HCT116 (cell line): ENCODE results near the gene KLHL40. TPM values are rescaled to one million over a fixed set of nuclear protein-coding genes. Genes with fewer than 3 reads are reported as not detected.

Experiments used
- ATAC-seq: fragments of 200-7000 bp; cut with Tn5 transposase; 2 replicates; pipeline ENCODE4 v1.9.1; 2020; ENCODE audit warnings: mild to moderate bottlenecking, moderate library complexity
- BruUV-seq: library from RNA; stranded (reverse); fragments of 400-500 nt; replicated peaks from 2 replicates; lab custom pipeline; 2021; lab: Mats Ljungman, UMichigan
- CTCF ChIA-PET: fragments of 300-600 bp; sonication (Branson Sonifier 250); formaldehyde crosslinking; loops from one replicate; lab custom pipeline; 2021; ENCODE audit warnings: antibody characterized with exemption; lab: Charles Lee
- POLR2A ChIA-PET: fragments of 300-600, 350-600 bp; sonication (Branson Sonifier 250); formaldehyde crosslinking; loops from one replicate; lab custom pipeline; 2021; ENCODE audit warnings: antibody characterized with exemption; lab: Charles Lee
- RAD21 ChIA-PET, 2 experiments: fragments of 300-600 bp; sonication (Branson Sonifier 250); formaldehyde crosslinking; loops; one replicate each; lab custom pipeline; 2023; ENCODE audit warnings: low total read pairs in 2 of 2; ENCODE audit not compliant: uncharacterized antibody in 2 of 2, unreplicated experiment in 2 of 2, low non-redundant PET in 1 of 2; lab: Charles Lee
- DNase-seq: peaks from one replicate; pipeline ENCODE4 v3.0.0-alpha.2; 2010; ENCODE audit warnings: low read depth, low spot score
- H2AFZ ChIP-seq: fragments of 200-600 bp; shearing (Covaris generic), sonication (generic); 2 replicates; pipeline ENCODE4 v1.6.1; 2017; ENCODE audit warnings: low read depth, mixed run types, mixed read lengths, antibody characterized with exemption, low read length; ENCODE audit not compliant: poor library complexity, severe bottlenecking
- H3K27ac ChIP-seq: 2 replicates; pipeline ENCODE4 v1.5.1; 2012; ENCODE audit warnings: low read depth, low read length
- H3K27me3 ChIP-seq: fragments of 200-600 bp; sonication (generic); 2 replicates; pipeline ENCODE4 v1.6.1; 2016; ENCODE audit warnings: mixed run types, low read length, mixed read lengths; ENCODE audit not compliant: insufficient read depth
- H3K36me3 ChIP-seq, 2 experiments: fragments of 200-500 bp in 1 of 2; fragments of 200-600 bp in 1 of 2; sonication (Bioruptor generic) in 1 of 2; sonication (generic) in 1 of 2; 2 replicates each; pipeline versions ENCODE4 v1.5.1 to v1.6.1; 2014 to 2016; ENCODE audit warnings: low read length in 2 of 2, inconsistent platforms in 1 of 2, mixed read lengths in 1 of 2, mixed run types in 1 of 2; ENCODE audit not compliant: insufficient read depth in 2 of 2, control insufficient read depth in 1 of 2
- H3K4me1 ChIP-seq, 2 experiments: fragments of 200-600 bp in 1 of 2; sonication (generic) in 1 of 2; 2 replicates each; pipeline versions ENCODE4 v1.5.1 to v1.6.1; 2012 to 2017; ENCODE audit warnings: low read length in 2 of 2, inconsistent platforms in 1 of 2, mild to moderate bottlenecking in 1 of 2, mixed read lengths in 1 of 2, mixed run types in 1 of 2, moderate library complexity in 1 of 2; ENCODE audit not compliant: insufficient read depth in 2 of 2, control insufficient read depth in 1 of 2
- H3K4me2 ChIP-seq: fragments of 200-600 bp; sonication (generic); 2 replicates; pipeline ENCODE4 v1.6.1; 2017; ENCODE audit warnings: mixed run types, low read length, mixed read lengths
- H3K4me3 ChIP-seq, 2 experiments: fragments of 200-600 bp in 1 of 2; sonication (generic) in 1 of 2; replicated peaks in 1 of 2; 2 replicates each; pipeline ENCODE4 v1.5.1; 2011 to 2016; ENCODE audit warnings: low read length in 2 of 2, control low read depth in 1 of 2, low read depth in 1 of 2, mild to moderate bottlenecking in 1 of 2, mixed read lengths in 1 of 2, mixed run types in 1 of 2
- H3K79me2 ChIP-seq: fragments of 200-600 bp; sonication (generic); 2 replicates; pipeline ENCODE4 v1.6.1; 2017; ENCODE audit warnings: mild to moderate bottlenecking, mixed run types, low read length, moderate library complexity, mixed read lengths; ENCODE audit not compliant: insufficient read depth
- H3K9ac ChIP-seq: fragments of 200-600 bp; sonication (generic); 2 replicates; pipeline ENCODE4 v1.6.1; 2016; ENCODE audit warnings: low read length, mixed read lengths
- H3K9me2 ChIP-seq: fragments of 200-600 bp; sonication (generic), shearing (Covaris generic); 2 replicates; pipeline ENCODE4 v1.6.1; 2017; ENCODE audit warnings: mixed run types, mild to moderate bottlenecking, moderate library complexity; ENCODE audit not compliant: insufficient read depth
- H3K9me3 ChIP-seq, 2 experiments: fragments of 200-500 bp in 1 of 2; fragments of 200-600 bp in 1 of 2; sonication (Bioruptor generic) in 1 of 2; sonication (generic) in 1 of 2; 2 replicates each; pipeline ENCODE4 v1.6.1; 2014 to 2017; ENCODE audit warnings: low read length in 2 of 2, mixed read lengths in 2 of 2, inconsistent platforms in 1 of 2, low read depth in 1 of 2, mild to moderate bottlenecking in 1 of 2, mixed run types in 1 of 2, moderate library complexity in 1 of 2; ENCODE audit not compliant: control insufficient read depth in 1 of 2, insufficient read depth in 1 of 2
- H4K20me1 ChIP-seq: fragments of 200-600 bp; sonication (generic), shearing (Covaris generic); 2 replicates; pipeline ENCODE4 v1.6.1; 2017; ENCODE audit warnings: mixed run types, mild to moderate bottlenecking, moderate library complexity; ENCODE audit not compliant: insufficient read depth
- CBX3 ChIP-seq: IDR thresholded peaks from 2 replicates; pipeline ENCODE4 v1.6.1; 2012; ENCODE audit warnings: low read depth
- CEBPB ChIP-seq: IDR thresholded peaks from 2 replicates; pipeline ENCODE4 v1.6.1; 2012; ENCODE audit warnings: low read depth
- EGR1 ChIP-seq: IDR thresholded peaks from 2 replicates; pipeline ENCODE4 v1.6.1; 2012; ENCODE audit warnings: low read depth
- ELF1 ChIP-seq: IDR thresholded peaks from 2 replicates; pipeline ENCODE4 v1.6.1; 2012; ENCODE audit warnings: low read depth, borderline replicate concordance
- EZH2phosphoT487 ChIP-seq: fragments of 200-600 bp; IDR thresholded peaks from 2 replicates; pipeline ENCODE4 v1.6.1; 2018; ENCODE audit warnings: antibody characterized with exemption, borderline replicate concordance
- FOSL1 ChIP-seq: IDR thresholded peaks from 2 replicates; pipeline ENCODE4 v1.6.1; 2012; ENCODE audit warnings: low read depth
- JUND ChIP-seq: IDR thresholded peaks from 2 replicates; pipeline ENCODE4 v1.6.1; 2012
- MAX ChIP-seq: IDR thresholded peaks from 2 replicates; pipeline ENCODE4 v1.6.1; 2012
- POLR2A ChIP-seq: IDR thresholded peaks from 2 replicates; pipeline ENCODE4 v1.7.0; 2011; ENCODE audit warnings: borderline replicate concordance; ENCODE audit not compliant: insufficient read depth, insufficient read length; ENCODE audit errors: extremely low read depth
- POLR2AphosphoS5 ChIP-seq: IDR thresholded peaks from 2 replicates; pipeline ENCODE4 v1.6.1; 2011; ENCODE audit warnings: mild to moderate bottlenecking, low read depth, low read length, moderate library complexity
- RAD21 ChIP-seq: IDR thresholded peaks from 2 replicates; pipeline ENCODE4 v1.6.1; 2012; ENCODE audit warnings: low read depth, mild to moderate bottlenecking
- SIN3A ChIP-seq: IDR thresholded peaks from 2 replicates; pipeline ENCODE4 v1.6.1; 2012; ENCODE audit warnings: low read depth
- SP1 ChIP-seq: IDR thresholded peaks from 2 replicates; pipeline ENCODE4 v1.6.1; 2012; ENCODE audit warnings: low read depth
- SRF ChIP-seq: IDR thresholded peaks from 2 replicates; pipeline ENCODE4 v1.6.1; 2012; ENCODE audit warnings: low read depth
- TCF7L2 ChIP-seq: IDR thresholded peaks from 2 replicates; pipeline ENCODE4 v1.7.0; 2011; ENCODE audit warnings: borderline replicate concordance, inconsistent platforms; ENCODE audit not compliant: insufficient read depth, insufficient read length; ENCODE audit errors: extremely low read depth
- YY1 ChIP-seq: IDR thresholded peaks from 2 replicates; pipeline ENCODE4 v1.6.1; 2011; ENCODE audit warnings: low read length, low read depth, moderate library complexity, mild to moderate bottlenecking; ENCODE audit not compliant: insufficient replicate concordance; ENCODE audit errors: extremely low read depth
- ZBTB33 ChIP-seq: IDR thresholded peaks from 2 replicates; pipeline ENCODE4 v1.6.1; 2011; ENCODE audit warnings: mild to moderate bottlenecking, low read length, moderate library complexity; ENCODE audit not compliant: insufficient replicate concordance; ENCODE audit errors: extremely low read depth
- ZFX ChIP-seq: fragments of 450-650 bp; IDR thresholded peaks from 2 replicates; pipeline ENCODE4 v1.6.1; 2017
- ZNF274 ChIP-seq: fragments of 200-500 bp; sonication (Bioruptor generic); IDR thresholded peaks from 2 replicates; pipeline ENCODE4 v1.6.1; 2014; ENCODE audit warnings: mild to moderate bottlenecking, low read depth, low read length, inconsistent platforms
- intact Hi-C: fragments of 100-400 bp; cut with micrococcal nuclease; formaldehyde crosslinking; loops from 2 replicates; pipeline ENCODE4 v1.10.0; 2022
- total RNA-seq: library from RNA; stranded (reverse); gene quantifications from one replicate; pipeline ENCODE4 v1.2.1, GENCODE V29; 2021; ENCODE audit not compliant: unreplicated experiment
- TF ChIP-seq, protein P1 (sequence below): IDR thresholded peaks from 2 replicates; pipeline ENCODE4 v1.6.1; 2012

The KLHL40 gene
- total RNA-seq, 1 experiment from 2014 or later: not detected

DNA sequence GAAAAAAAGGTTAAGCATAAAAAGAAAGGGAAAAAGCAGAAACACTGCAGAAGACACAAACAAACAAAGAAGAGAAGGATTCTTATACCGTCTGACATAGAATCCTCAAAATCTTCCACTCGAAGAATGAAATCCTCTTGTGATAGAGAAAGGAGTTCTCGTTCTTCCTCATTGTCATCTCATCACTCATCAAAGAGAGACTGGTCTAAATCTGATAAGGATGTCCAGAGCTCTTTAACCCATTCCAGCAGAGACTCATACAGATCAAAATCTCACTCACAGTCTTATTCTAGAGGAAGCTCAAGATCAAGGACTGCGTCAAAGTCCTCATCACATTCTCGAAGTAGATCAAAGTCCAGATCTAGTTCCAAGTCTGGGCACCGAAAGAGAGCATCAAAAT lies 48.3 kb upstream of the KLHL40 start:
- no peaks in the 10 kb centered on the region; the same call in 1 of the 2 replicates for H3K79me2 ChIP-seq
- BruUV-seq: TSS peak; percentile 15
- H3K9me3 ChIP-seq: no peaks in the 10 kb centered on the region
- H3K27me3 ChIP-seq: no peaks in the 10 kb centered on the region
- no peaks in the 10 kb centered on the region for H3K4me1 ChIP-seq
- H3K9ac ChIP-seq: no peak overlapping the region
- H3K4me3 ChIP-seq: no peak overlapping the region
- TF ChIP-seq ZFX (no peak), TCF7L2 (no peak), ZNF274 (no peak), ZBTB33 (no peak), SRF (no peak), POLR2A (no peak), SP1 (no peak), ELF1 (no peak), YY1 (no peak), EGR1 (no peak), RAD21 (no peak), JUND (no peak), SIN3A (no peak), POLR2AphosphoS5 (no peak), CBX3 (no peak), FOSL1 (no peak), MAX (no peak), CEBPB (no peak), EZH2phosphoT487 (no peak)
- TF ChIP-seq, protein P1, sequence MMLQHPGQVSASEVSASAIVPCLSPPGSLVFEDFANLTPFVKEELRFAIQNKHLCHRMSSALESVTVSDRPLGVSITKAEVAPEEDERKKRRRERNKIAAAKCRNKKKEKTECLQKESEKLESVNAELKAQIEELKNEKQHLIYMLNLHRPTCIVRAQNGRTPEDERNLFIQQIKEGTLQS: no peak
- ChIA-PET RAD21 (no interaction called here), POLR2A (no interaction called here), CTCF (interaction anchor here (1.7 kb wide), 1 partner anchor 24 kb away, joined by 6 read pairs; no protein-coding TSS in a partner anchor)
- no peak overlapping the region for H2AFZ ChIP-seq
- H3K4me2 ChIP-seq: no peak overlapping the region
- ATAC-seq (no peak), DNase-seq (no peak)
- H3K9me2 ChIP-seq: no peaks in the 10 kb centered on the region
- intact Hi-C loops: no loop called here
- no peak overlapping the region for H3K27ac ChIP-seq
- H3K36me3 ChIP-seq: peaks cover 51 to 75% of the 10 kb centered on the region in 2 experiments
- no peaks in the 10 kb centered on the region for H4K20me1 ChIP-seq
